Measurements from ENCODE around the gene TAB2. TPM values are rescaled to one million over a fixed set of nuclear protein-coding genes. Genes with fewer than 3 reads are reported as not detected.
A peak's percentile ranks its signal among the peaks of the same experiment; 100 is the strongest.

The TAB2 gene
- total RNA-seq, 2 experiments from 2014 or later, result 62.1 to 66.7 TPM

DNA sequence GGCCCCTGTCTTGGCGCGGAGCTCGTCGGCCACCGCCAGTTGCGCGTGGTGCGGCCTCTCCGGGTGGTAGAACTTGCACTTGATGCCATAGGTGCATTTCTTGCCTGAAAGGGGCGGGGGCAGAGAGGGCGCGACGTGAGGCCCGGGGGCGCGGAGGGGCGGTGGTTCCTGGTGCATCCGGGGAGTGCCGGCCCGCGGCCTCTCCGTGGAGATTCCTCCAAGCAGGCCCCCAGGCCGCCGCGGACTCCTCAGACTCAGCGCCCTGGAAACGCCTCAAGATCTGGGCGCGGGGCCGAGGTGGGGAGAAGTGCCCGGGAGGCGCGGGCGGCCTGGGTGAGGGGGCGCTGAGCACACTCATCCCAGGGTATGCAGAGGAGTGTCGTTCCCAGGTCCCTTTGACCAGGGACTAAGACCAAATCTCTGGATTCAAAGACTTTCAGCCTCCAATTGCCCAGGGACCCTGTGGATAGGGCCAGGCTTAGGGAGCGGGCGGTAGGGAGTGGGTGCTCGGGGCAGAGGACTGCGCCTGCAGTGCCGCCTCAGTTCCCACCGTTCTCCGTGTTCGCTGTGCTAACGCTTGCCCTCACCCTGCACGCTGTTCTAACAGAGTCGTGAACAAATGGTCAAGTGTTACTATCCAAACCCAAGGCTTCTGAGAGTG, 134.0 kb downstream of the TAB2 start:
- intact Hi-C loops (cut with micrococcal nuclease), result loop anchor here (2.0 kb wide), 1 partner anchor 65 kb away; no protein-coding TSS in a partner anchor
- DNase-seq, result peak; percentile 53
- Mint-ChIP-seq H3K27me3 (ENCODE audit: low read depth) (no peaks in the 10 kb centered on the region), H3K36me3 (ENCODE audit: low read depth) (peaks cover 35% of the 10 kb centered on the region), H3K27ac (no peak overlapping the region), H3K4me3 (no peak overlapping the region), H3K9me3 (no peaks in the 10 kb centered on the region), H3K4me1 (ENCODE audit: low read depth) (peaks cover 12% of the 10 kb centered on the region)
- CTCF ChIA-PET, result interaction anchor here (1.0 to 1.5 kb wide), 3 partner anchors 19 to 423 kb away, joined by 3 to 4 read pairs (median 3); no protein-coding TSS in a partner anchor

DNA sequence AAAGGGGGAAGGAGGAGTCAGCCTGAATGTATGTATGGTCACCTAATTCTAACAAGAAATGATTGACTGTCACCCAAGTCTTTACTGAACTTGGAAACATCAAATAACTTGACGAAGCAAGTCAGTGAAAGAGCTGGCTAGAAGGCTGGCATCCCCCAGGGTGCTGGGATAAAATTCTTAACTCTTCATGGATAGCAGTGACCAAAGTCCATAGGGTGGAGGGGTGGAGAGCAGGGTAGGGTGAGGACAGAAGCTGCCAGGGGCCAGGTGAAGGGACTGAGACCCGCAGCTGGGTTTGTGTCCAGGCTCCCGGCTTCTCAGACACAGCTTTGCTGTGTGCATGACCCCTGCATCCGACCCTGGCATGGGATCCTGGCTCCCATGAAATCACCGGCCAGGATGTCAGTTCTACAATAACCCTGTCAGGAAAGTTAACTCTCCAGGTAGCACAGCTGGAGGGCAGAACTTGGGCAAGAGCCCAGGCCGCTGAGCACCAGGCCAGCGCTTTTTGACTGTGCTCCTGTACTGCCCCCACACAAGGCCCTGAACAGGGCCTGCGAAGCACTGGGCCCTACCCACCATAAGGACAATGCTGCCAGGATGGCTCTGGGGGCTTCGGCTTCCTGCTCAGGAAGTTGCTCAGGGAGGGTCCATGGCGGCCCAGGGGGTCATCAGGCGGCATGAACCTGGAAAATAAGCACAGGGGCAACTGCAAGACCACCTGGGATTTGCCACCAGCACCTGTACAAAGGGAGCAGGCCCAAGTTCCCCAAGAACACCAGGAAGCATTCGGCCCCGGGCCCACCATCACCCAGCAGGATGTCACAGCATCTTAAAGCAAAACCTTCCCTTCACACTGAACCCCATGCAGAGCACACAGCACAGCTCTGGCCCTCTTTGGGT, 134.8 kb downstream of the TAB2 start:
- H3K36me3 Mint-ChIP-seq (ENCODE audit: low read depth), result peaks cover 38% of the 10 kb centered on the region
- intact Hi-C loops (cut with micrococcal nuclease), result loop anchor here (2.0 kb wide), 1 partner anchor 65 kb away; no protein-coding TSS in a partner anchor
- no peak overlapping the region for H3K4me3 Mint-ChIP-seq
- no peaks in the 10 kb centered on the region for H3K9me3 Mint-ChIP-seq
- H3K4me1 Mint-ChIP-seq (ENCODE audit: low read depth), result peaks cover 12% of the 10 kb centered on the region
- no peak for DNase-seq
- no peak overlapping the region for H3K27ac Mint-ChIP-seq
- CTCF ChIA-PET, result interaction anchor here (0.5 to 1.0 kb wide), 4 partner anchors 61 to 196 kb away, joined by 3 to 4 read pairs (median 3); no protein-coding TSS in a partner anchor
- no peaks in the 10 kb centered on the region for H3K27me3 Mint-ChIP-seq (ENCODE audit: low read depth)

DNA sequence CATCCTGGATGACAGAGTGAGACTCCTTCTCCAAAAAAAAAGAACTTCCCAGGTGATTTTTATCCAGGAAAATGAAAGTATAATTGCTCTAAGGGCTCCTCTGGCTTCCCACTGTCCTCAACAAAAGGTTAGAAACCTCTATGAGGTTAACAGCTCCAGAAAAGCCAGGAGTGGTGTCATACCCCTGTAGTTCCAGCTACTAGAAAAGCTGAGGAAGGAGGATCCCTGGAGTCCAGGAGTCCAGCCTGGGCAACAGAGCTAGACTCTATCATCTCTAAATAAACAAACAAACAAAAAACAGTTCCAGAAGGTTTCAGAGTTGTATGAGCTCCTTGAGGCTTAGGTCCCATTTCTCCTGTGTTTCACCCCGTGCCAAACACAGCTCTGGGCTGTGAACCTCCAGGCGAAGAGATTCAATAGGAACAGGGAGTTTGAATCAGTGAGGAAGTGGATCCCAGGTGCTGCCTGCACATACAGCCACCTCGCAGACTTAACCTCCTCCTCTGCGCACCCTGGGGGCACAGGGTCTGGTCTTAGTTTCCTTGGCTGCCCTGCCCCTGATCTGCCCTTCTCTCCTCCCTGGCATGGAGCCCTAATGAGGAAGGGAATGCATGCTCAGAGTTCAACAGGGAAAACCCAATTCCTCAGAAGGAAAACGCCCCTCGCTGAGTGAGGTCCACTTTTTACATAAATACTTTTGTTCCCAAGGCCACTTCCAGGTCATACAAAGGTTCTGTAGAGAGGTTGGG, 136.3 kb downstream of the TAB2 start:
- H3K27ac Mint-ChIP-seq, result no peak overlapping the region
- peaks cover 15% of the 10 kb centered on the region for H3K4me1 Mint-ChIP-seq (ENCODE audit: low read depth)
- CTCF ChIA-PET, result interaction anchor here (0.6 to 1.5 kb wide), 5 partner anchors 22 to 153 kb away, joined by 3 to 4 read pairs (median 4); partner anchors contain the start of gene ZC3H12D
- no peaks in the 10 kb centered on the region for H3K27me3 Mint-ChIP-seq (ENCODE audit: low read depth)
- no peak for DNase-seq
- no peak overlapping the region for H3K4me3 Mint-ChIP-seq
- intact Hi-C loops (cut with micrococcal nuclease), result loop anchor here (2.0 kb wide), 1 partner anchor 63 kb away; no protein-coding TSS in a partner anchor
- peaks cover 45% of the 10 kb centered on the region for H3K36me3 Mint-ChIP-seq (ENCODE audit: low read depth)
- H3K9me3 Mint-ChIP-seq, result no peaks in the 10 kb centered on the region

DNA sequence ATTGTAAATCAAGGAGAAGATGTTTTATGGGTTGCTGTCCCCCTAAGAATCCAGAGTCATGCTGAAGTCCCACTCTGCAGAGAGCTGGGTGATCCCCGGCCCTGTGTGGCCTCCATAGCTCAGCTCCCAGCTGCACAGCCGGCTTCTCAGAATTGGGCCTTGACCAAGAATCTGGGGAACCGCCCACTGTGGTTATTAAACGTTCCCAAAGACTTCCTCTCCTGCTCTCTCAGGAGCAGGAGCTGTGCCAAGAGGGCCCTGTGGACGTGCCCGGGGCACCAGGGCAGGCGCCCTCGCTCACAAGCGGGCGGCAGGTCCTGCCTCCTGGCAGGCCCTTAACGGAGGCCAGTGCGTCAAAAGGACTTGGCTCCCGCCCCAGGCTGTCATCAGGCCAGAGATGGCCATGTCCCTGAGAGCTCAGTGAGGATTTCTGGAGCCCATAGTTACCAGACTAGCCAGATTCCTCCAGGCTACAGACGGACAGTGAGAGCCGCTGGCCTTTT, 136.9 kb downstream of the TAB2 start:
- H3K27ac Mint-ChIP-seq, result no peak overlapping the region
- no peaks in the 10 kb centered on the region for H3K27me3 Mint-ChIP-seq (ENCODE audit: low read depth)
- H3K4me1 Mint-ChIP-seq (ENCODE audit: low read depth), result peaks cover 21% of the 10 kb centered on the region
- CTCF ChIA-PET, result interaction anchor here (0.8 to 1.5 kb wide), 4 partner anchors 12 to 63 kb away, joined by 4 to 5 read pairs (median 4); partner anchors contain the start of gene ZC3H12D
- H3K36me3 Mint-ChIP-seq (ENCODE audit: low read depth), result peaks cover 49% of the 10 kb centered on the region
- no peak overlapping the region for H3K4me3 Mint-ChIP-seq
- no peak for DNase-seq
- intact Hi-C loops (cut with micrococcal nuclease), result no loop called here
- no peaks in the 10 kb centered on the region for H3K9me3 Mint-ChIP-seq

DNA sequence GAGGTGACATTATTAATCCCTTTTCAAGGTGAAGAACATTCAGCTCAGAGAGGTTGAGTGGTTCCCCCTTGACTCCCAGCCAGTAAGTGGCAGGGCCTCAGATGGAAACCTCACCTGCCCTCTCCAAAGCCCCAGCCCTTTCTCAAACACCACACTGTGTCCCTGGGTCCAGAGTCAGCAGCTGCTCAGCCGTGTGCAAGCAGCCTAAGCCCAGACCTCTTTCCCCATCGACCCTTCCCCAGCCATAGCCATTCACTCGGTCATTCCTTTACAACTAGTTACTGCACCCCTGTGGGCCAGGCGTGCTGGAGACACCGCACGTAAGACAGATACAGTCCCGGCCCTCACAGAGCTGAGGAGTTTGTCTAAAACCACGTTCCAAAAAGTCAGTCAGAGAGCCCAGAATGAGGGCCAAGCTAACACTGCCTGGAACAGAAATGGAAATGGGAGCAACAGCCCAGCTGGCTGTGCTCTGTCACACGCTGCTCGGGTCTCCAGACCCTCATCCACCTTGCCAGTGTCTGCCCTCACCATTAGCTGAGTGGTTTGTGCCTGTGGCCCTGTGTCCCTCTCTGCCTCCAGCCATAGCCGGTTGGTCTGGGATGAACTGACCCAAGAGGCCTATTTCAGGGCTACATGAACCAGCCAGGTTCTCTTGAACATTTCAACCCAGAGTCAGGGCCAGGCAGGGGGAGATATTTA, 137.7 kb downstream of the TAB2 start:
- peaks cover 49% of the 10 kb centered on the region for H3K36me3 Mint-ChIP-seq (ENCODE audit: low read depth)
- intact Hi-C loops (cut with micrococcal nuclease), result no loop called here
- DNase-seq, result no peak
- no peaks in the 10 kb centered on the region for H3K27me3 Mint-ChIP-seq (ENCODE audit: low read depth)
- no peak overlapping the region for H3K27ac Mint-ChIP-seq
- CTCF ChIA-PET, result interaction anchor here (0.9 to 1.0 kb wide), 3 partner anchors 12 to 62 kb away, joined by 4 to 5 read pairs (median 4); no protein-coding TSS in a partner anchor
- peaks cover 18% of the 10 kb centered on the region for H3K4me1 Mint-ChIP-seq (ENCODE audit: low read depth)
- H3K9me3 Mint-ChIP-seq, result no peaks in the 10 kb centered on the region
- no peak overlapping the region for H3K4me3 Mint-ChIP-seq

DNA sequence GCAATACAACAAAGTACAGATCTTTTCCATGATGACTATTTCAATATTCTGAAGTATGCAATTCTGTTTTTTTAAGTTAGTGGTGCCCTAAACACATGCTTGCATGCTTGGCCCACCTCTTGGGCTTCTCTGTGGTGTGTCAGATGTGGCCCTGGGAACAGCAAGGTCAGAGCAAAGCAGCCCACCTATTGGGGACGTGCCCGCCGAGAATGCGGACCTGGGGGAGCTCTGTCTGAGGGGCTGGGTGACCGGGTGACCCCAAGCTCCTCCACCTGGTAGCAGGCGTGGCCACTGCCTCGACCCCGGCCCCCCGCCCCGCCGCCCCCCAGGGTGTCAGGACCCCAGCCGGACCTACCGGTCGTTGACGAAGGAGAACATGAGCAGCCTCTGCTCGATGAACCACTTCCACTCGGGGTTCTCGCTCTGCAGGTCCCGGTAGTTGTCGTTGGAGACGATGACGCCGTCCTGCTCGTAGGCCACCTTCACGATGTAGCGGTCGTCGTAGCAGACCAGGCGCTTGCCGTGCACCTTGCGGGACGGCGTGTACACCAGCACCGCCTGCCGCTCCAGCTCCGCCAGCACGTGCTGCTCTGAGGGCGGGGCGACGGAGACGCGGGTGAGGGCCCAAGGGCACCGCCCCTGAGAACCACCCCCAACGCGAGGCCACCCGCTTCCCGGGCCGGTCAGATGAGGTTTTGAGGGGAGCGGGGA, 139.0 kb downstream of the TAB2 start:
- no peak overlapping the region for H3K4me3 Mint-ChIP-seq
- no peak for DNase-seq
- no peak overlapping the region for H3K27ac Mint-ChIP-seq
- intact Hi-C loops (cut with micrococcal nuclease), result no loop called here
- peaks cover 51% of the 10 kb centered on the region for H3K36me3 Mint-ChIP-seq (ENCODE audit: low read depth)
- H3K4me1 Mint-ChIP-seq (ENCODE audit: low read depth), result peaks cover 15% of the 10 kb centered on the region
- CTCF ChIA-PET, result no interaction called here
- no peaks in the 10 kb centered on the region for H3K9me3 Mint-ChIP-seq
- no peaks in the 10 kb centered on the region for H3K27me3 Mint-ChIP-seq (ENCODE audit: low read depth)

DNA sequence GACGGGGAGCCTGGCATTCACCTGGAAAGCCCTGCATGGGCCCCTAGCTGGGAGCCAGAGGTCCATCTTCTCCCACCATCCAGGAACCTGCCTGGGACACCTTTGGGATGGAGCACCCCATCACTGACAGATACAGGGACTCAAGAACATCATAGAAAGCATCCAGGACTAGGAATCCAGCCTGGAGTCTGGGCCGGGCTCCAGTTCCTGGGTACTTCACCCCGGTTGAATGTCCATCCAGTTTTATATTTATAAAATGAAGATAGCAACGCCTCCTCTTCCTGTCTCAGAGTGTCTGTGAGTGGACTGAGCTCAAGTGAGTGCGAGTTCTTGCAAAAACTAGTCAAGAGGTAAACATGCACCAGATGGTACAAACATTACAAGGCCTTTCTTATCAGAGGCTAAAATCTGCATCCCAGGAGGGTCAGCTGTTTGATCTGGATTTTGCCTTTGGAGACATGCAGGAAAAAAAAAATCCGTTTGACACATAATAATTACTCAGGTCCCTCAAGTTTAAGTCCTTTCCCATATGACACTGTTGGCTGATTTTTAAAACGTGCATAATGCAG, 139.9 kb downstream of the TAB2 start:
- peaks cover 52% of the 10 kb centered on the region for H3K36me3 Mint-ChIP-seq (ENCODE audit: low read depth)
- H3K27me3 Mint-ChIP-seq (ENCODE audit: low read depth), result no peaks in the 10 kb centered on the region
- H3K27ac Mint-ChIP-seq, result no peak overlapping the region
- CTCF ChIA-PET, result interaction anchor here (0.6 to 1.4 kb wide), 3 partner anchors 60 to 232 kb away, joined by 4 to 5 read pairs (median 4); no protein-coding TSS in a partner anchor
- intact Hi-C loops (cut with micrococcal nuclease), result no loop called here
- H3K4me3 Mint-ChIP-seq, result no peak overlapping the region
- H3K9me3 Mint-ChIP-seq, result no peaks in the 10 kb centered on the region
- DNase-seq, result no peak
- peaks cover 12% of the 10 kb centered on the region for H3K4me1 Mint-ChIP-seq (ENCODE audit: low read depth)

DNA sequence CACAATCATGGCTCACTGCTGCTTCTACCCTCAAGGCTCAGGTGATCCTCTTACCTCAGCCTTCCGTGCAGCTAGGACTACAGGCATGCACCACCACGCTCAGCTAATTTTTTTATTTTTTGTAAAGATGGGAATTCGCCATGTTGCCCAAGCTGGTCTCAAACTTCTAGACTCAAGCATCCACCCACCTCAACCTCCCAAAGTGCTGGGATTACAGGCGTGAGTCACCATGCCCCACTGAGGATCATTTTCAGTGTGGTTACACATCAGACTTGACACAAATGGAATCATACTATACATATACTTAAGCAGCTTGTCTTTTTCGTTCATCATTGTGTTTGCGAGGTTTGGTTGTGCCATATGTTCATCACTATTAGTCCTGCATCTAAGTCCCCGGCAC, 140.7 kb downstream of the TAB2 start:
- Mint-ChIP-seq H3K27me3 (ENCODE audit: low read depth) (no peaks in the 10 kb centered on the region), H3K36me3 (ENCODE audit: low read depth) (peaks cover 54% of the 10 kb centered on the region), H3K4me3 (no peak overlapping the region), H3K9me3 (no peaks in the 10 kb centered on the region), H3K27ac (no peak overlapping the region), H3K4me1 (ENCODE audit: low read depth) (peaks cover 16% of the 10 kb centered on the region)
- CTCF ChIA-PET, result interaction anchor here (0.6 to 1.4 kb wide), 3 partner anchors 59 to 231 kb away, joined by 4 to 5 read pairs (median 4); no protein-coding TSS in a partner anchor
- DNase-seq, result no peak
- intact Hi-C loops (cut with micrococcal nuclease), result no loop called here

DNA sequence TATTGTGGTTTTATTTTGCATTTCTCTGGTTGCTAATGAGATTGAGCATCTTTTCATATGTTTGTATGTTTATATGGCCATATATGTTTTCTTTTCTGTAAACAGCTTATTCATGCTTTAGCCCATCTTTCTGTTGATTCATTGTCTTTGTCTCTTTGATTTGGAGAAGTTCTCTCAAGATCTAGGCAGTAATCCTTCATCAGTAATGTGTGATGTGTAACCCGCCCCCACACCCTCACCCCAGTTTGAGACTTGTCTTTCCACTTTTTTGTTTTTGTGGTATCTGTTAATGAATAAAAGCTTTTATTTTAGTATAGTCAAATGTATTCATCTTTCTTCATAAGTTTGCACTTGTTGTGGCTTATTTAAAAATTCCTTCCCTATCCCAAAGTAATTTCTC, 141.3 kb downstream of the TAB2 start:
- intact Hi-C loops (cut with micrococcal nuclease), result no loop called here
- no peaks in the 10 kb centered on the region for H3K9me3 Mint-ChIP-seq
- peaks cover 57% of the 10 kb centered on the region for H3K36me3 Mint-ChIP-seq (ENCODE audit: low read depth)
- H3K4me1 Mint-ChIP-seq (ENCODE audit: low read depth), result peaks cover 19% of the 10 kb centered on the region
- H3K4me3 Mint-ChIP-seq, result no peak overlapping the region
- DNase-seq, result no peak
- no peaks in the 10 kb centered on the region for H3K27me3 Mint-ChIP-seq (ENCODE audit: low read depth)
- no peak overlapping the region for H3K27ac Mint-ChIP-seq
- CTCF ChIA-PET, result interaction anchor here (0.8 to 1.8 kb wide), 2 partner anchors 25 to 58 kb away, joined by 3 to 5 read pairs; no protein-coding TSS in a partner anchor

DNA sequence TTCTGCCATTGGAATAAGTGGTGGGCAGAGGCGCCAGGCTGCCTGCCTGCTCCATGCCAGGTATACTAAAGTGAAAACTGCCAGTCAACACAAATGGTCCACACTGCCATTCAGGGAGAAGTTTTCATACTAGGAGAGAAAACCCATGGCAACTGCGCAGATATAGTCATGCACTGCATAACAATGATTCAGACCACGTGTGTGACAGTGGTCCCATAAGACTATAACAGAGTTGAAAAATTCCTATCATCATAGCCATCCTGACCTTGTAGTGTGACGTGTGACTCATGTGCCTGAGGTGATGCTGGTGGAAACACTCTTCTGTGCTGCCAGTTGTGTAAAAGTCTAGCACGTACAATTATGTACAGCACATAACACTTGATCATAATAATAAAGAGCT, 142.2 kb downstream of the TAB2 start:
- no peak for DNase-seq
- Mint-ChIP-seq H3K27me3 (ENCODE audit: low read depth) (no peaks in the 10 kb centered on the region), H3K4me3 (no peak overlapping the region), H3K4me1 (ENCODE audit: low read depth) (peaks cover 26% of the 10 kb centered on the region), H3K9me3 (no peaks in the 10 kb centered on the region), H3K36me3 (ENCODE audit: low read depth) (peaks cover 65% of the 10 kb centered on the region), H3K27ac (no peak overlapping the region)
- intact Hi-C loops (cut with micrococcal nuclease), result no loop called here
- CTCF ChIA-PET, result interaction anchor here (1.8 kb wide), 1 partner anchor 24 kb away, joined by 5 read pairs; no protein-coding TSS in a partner anchor
